ENCODE data around the gene KIAA1755.

DNA sequence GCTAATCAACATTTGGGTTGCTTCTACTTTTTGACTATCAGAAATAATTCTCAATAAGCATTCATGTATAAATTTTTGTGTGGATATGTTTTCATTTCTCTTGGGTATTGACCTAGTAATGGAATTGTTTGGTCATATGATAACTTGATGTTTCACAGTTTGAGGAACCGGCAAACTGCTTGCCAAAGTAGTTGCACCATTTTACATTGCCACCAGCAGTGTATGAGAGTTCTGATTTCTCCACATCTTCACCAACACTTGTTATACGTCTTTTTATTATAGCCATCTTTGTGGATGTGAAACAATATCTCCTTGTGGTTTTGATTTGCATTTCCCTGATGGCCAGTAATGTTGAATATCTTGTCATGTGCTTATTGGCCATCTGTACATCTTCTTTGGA lies 52.9 kb downstream of the KIAA1755 start:
- TF ChIP-seq, protein P1, sequence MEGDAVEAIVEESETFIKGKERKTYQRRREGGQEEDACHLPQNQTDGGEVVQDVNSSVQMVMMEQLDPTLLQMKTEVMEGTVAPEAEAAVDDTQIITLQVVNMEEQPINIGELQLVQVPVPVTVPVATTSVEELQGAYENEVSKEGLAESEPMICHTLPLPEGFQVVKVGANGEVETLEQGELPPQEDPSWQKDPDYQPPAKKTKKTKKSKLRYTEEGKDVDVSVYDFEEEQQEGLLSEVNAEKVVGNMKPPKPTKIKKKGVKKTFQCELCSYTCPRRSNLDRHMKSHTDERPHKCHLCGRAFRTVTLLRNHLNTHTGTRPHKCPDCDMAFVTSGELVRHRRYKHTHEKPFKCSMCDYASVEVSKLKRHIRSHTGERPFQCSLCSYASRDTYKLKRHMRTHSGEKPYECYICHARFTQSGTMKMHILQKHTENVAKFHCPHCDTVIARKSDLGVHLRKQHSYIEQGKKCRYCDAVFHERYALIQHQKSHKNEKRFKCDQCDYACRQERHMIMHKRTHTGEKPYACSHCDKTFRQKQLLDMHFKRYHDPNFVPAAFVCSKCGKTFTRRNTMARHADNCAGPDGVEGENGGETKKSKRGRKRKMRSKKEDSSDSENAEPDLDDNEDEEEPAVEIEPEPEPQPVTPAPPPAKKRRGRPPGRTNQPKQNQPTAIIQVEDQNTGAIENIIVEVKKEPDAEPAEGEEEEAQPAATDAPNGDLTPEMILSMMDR (conservative IDR thresholded peaks at IDR 0.05) = no peak
- TF ChIP-seq EZH2 (IDR thresholded peaks at IDR 0.05; ENCODE audit: low read depth) = no peak

All from PC-9 (cell line).